ENCODE data around the gene SENP8.

SENP8 gene

DNA sequence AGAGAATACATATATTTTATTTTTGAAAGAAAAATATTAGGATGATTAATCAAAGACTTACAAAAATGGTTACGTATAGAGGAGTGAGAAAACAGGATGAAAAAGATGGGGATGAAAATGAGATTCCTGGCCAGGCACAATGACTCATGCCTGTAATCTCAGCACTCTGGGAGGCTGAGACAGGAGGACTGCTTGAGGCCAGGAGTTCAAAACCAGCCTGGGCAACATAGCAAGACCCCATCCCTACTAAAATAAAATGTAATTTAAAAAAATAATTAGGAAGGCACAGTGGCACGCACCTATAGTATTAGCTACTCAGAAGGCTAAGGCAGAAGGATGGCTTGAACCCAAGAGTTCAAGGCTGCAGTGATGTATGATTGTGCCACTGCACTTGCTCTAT, 12.1 kb upstream of the SENP8 start:
- H3K27me3 Mint-ChIP-seq (ENCODE audit: low read depth) = no peaks in the 10 kb centered on the region
- no peak overlapping the region for H3K27ac Mint-ChIP-seq
- H3K9me3 Mint-ChIP-seq = no peaks in the 10 kb centered on the region
- TF ChIP-seq, protein P1, sequence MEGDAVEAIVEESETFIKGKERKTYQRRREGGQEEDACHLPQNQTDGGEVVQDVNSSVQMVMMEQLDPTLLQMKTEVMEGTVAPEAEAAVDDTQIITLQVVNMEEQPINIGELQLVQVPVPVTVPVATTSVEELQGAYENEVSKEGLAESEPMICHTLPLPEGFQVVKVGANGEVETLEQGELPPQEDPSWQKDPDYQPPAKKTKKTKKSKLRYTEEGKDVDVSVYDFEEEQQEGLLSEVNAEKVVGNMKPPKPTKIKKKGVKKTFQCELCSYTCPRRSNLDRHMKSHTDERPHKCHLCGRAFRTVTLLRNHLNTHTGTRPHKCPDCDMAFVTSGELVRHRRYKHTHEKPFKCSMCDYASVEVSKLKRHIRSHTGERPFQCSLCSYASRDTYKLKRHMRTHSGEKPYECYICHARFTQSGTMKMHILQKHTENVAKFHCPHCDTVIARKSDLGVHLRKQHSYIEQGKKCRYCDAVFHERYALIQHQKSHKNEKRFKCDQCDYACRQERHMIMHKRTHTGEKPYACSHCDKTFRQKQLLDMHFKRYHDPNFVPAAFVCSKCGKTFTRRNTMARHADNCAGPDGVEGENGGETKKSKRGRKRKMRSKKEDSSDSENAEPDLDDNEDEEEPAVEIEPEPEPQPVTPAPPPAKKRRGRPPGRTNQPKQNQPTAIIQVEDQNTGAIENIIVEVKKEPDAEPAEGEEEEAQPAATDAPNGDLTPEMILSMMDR (IDR thresholded peaks at IDR 0.05; ENCODE audit: unreplicated experiment in 3 of 3) = no peak
- H3K36me3 Mint-ChIP-seq (ENCODE audit: low read depth) = no peaks in the 10 kb centered on the region
- peaks cover 29% of the 10 kb centered on the region for H3K4me1 Mint-ChIP-seq
- no peak overlapping the region for H3K4me3 Mint-ChIP-seq

DNA sequence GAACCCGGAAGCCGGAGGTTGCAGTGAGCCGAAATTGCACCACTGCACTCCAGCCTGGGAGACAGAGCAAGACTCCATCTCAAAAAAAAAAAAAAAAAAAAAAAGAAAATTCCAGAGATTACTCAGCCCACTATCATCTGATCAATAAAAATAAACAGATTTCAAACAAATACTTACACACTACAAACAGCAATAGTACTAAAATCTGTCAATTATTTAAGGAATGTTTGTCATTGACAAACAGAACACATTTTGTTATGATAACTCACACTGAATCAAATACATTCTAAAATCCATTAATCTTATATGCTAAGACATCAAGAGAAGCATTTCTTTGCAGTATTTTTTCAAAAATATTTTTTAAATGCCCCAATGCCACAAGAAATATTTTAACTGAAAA, 7.8 kb upstream of the SENP8 start:
- no peaks in the 10 kb centered on the region for H3K9me3 Mint-ChIP-seq
- H3K27me3 Mint-ChIP-seq (ENCODE audit: low read depth) = no peaks in the 10 kb centered on the region
- TF ChIP-seq, protein P1 (IDR thresholded peaks at IDR 0.05; ENCODE audit: unreplicated experiment in 3 of 3) = no peak
- no peak overlapping the region for H3K4me3 Mint-ChIP-seq
- peak overlapping the region in 1 of 3 experiments; percentile 54 for H3K27ac Mint-ChIP-seq
- H3K36me3 Mint-ChIP-seq (ENCODE audit: low read depth) = no peaks in the 10 kb centered on the region
- peaks cover 39% of the 10 kb centered on the region for H3K4me1 Mint-ChIP-seq

DNA sequence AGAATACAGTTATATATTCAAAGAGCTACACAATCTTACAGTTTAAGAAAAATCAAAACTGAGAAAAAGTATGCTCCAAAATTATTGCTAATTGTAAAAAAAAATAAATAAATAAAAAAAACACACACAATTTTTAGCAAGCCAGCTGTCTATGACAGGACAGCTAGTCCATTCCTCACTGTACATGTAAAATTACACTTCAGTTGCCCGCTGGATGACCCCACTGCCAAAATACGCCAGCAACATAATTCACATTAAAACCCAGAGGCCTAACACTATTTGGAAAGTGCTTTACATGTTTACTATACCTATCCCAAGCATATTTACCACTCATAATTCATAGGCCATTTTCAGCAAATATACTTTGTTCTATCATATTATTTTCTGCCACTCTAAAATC, 6.1 kb upstream of the SENP8 start:
- no peaks in the 10 kb centered on the region for H3K36me3 Mint-ChIP-seq (ENCODE audit: low read depth)

DNA sequence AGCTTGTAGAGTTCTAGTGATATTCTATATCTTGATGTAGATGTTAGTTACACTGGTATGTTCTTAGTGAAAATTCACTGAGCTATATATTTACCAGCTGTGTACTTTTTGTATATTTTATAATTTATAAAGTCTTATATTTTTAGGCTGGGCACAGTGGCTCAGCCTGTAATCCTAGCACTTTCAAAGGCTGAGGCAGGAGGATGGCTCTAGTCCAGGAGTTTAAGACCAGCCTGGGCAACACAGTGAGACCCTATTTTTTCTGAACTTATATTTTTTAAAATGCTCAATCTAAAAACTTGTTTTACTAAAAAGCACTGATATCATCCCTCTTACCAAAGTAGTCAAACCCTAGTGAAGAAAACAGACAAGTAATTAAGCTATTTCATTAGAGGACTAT, 5.4 kb upstream of the SENP8 start:
- no peaks in the 10 kb centered on the region for H3K27me3 Mint-ChIP-seq (ENCODE audit: low read depth)
- no peaks in the 10 kb centered on the region for H3K36me3 Mint-ChIP-seq (ENCODE audit: low read depth)
- peak overlapping the region; percentile 11 to 83 (median 77) for H3K27ac Mint-ChIP-seq
- H3K9me3 Mint-ChIP-seq = no peaks in the 10 kb centered on the region
- peak overlapping the region in 2 of 3 experiments; percentile 8 to 29 for H3K4me3 Mint-ChIP-seq
- peaks cover 53% of the 10 kb centered on the region for H3K4me1 Mint-ChIP-seq
- TF ChIP-seq, protein P1 (IDR thresholded peaks at IDR 0.05; ENCODE audit: unreplicated experiment in 3 of 3) = no peak

More for the DNA sequence above, 6.1 kb upstream of the SENP8 start:
- Mint-ChIP-seq H3K4me1 (peaks cover 53% of the 10 kb centered on the region), H3K4me3 (peak overlapping the region in 2 of 3 experiments; percentile 33 to 37), H3K27ac (peak overlapping the region; percentile 61 to 77 (median 77)), H3K9me3 (no peaks in the 10 kb centered on the region), H3K27me3 (ENCODE audit: low read depth) (no peaks in the 10 kb centered on the region)
- TF ChIP-seq, protein P1 (IDR thresholded peaks at IDR 0.05; ENCODE audit: unreplicated experiment in 3 of 3) = no peak

DNA sequence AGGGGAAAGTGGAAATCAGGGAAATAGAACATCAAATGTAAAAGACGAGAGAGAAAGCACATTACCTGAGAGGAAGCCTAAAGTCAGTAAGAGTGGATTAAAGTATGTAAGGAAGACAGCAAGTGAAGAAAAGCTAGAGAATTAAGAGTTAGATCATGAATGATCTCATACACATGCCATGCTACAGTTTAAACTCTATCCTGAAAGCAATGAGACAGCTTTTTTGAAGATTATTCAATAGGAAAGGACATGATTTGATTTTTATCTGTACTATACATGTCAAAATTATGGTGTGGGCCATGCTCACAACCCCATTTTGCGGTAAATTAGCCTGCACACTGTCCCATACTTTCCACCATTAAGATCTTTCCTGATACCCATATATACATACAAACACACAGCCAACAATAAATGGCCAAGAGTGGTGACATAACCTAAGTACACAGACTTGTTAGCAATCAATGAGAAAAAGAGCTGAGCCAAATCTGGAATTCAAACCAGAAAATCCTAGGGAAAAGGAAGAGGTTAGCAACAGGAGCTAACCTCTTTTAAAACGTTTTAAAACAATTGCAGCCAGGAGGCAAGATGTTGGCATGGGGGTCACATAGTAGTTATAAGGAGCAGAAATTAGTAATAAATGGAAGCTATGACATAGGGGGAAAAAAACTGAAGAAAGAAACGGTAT, 4.7 kb upstream of the SENP8 start:
- peak overlapping the region; percentile 11 to 83 (median 49) for H3K27ac Mint-ChIP-seq
- H3K36me3 Mint-ChIP-seq (ENCODE audit: low read depth) = no peaks in the 10 kb centered on the region
- H3K9me3 Mint-ChIP-seq = no peaks in the 10 kb centered on the region
- TF ChIP-seq, protein P1 (IDR thresholded peaks at IDR 0.05; ENCODE audit: unreplicated experiment in 3 of 3) = no peak
- no peaks in the 10 kb centered on the region for H3K27me3 Mint-ChIP-seq (ENCODE audit: low read depth)
- H3K4me1 Mint-ChIP-seq = peaks cover 47% of the 10 kb centered on the region
- peak overlapping the region; percentile 3 to 43 (median 8) for H3K4me3 Mint-ChIP-seq

Measured in nephron (organoid).